ENCODE data around the gene NBEA. TPM values are rescaled to one million over a fixed set of nuclear protein-coding genes. Genes with fewer than 3 reads are reported as not detected.
"Not testable (repeated sequence)": the region's sequence is repeated elsewhere in the genome, so short reads cannot be mapped to it uniquely, and the experiment has no call there.

The NBEA gene
- total RNA-seq, 1 experiment from 2014 or later: 0.51 TPM

GRCh38 chr13:35388441-35389355 lies 446.6 kb downstream of the NBEA start:
- DNase-seq (ENCODE audit: low read depth): no peak
- in situ Hi-C loops (cut with HindIII; ENCODE audit: low pct_unique_long_range_greater_than_20kb, low sequenced_read_pairs): no loop called here

- in situ Hi-C loops (cut with HindIII; ENCODE audit: low pct_unique_long_range_greater_than_20kb, low sequenced_read_pairs): no loop called here
- DNase-seq (ENCODE audit: low read depth): no peak
These were observed 447.5 kb downstream of the NBEA start for GRCh38 chr13:35389535-35389934.

GRCh38 chr13:35392768-35393167 lies 450.7 kb downstream of the NBEA start:
- in situ Hi-C loops (cut with HindIII; ENCODE audit: low pct_unique_long_range_greater_than_20kb, low sequenced_read_pairs): no loop called here
- DNase-seq (ENCODE audit: low read depth): no peak

GRCh38 chr13:35393886-35394285 lies 451.8 kb downstream of the NBEA start:
- in situ Hi-C loops (cut with HindIII; ENCODE audit: low pct_unique_long_range_greater_than_20kb, low sequenced_read_pairs): no loop called here
- no peak for DNase-seq (ENCODE audit: low read depth)

- in situ Hi-C loops (cut with HindIII; ENCODE audit: low pct_unique_long_range_greater_than_20kb, low sequenced_read_pairs); DNase-seq (ENCODE audit: low read depth): not testable (repeated sequence)
These were observed 466.2 kb downstream of the NBEA start for GRCh38 chr13:35408285-35408684.

- in situ Hi-C loops (cut with HindIII; ENCODE audit: low pct_unique_long_range_greater_than_20kb, low sequenced_read_pairs): no loop called here
- no peak for DNase-seq (ENCODE audit: low read depth)
These were observed 469.1 kb downstream of the NBEA start for GRCh38 chr13:35411059-35411744.

- no peak for DNase-seq (ENCODE audit: low read depth)
- in situ Hi-C loops (cut with HindIII; ENCODE audit: low pct_unique_long_range_greater_than_20kb, low sequenced_read_pairs): no loop called here
These were observed 506.4 kb downstream of the NBEA start for GRCh38 chr13:35448465-35448864.

- in situ Hi-C loops (cut with HindIII; ENCODE audit: low pct_unique_long_range_greater_than_20kb, low sequenced_read_pairs): no loop called here
- DNase-seq (ENCODE audit: low read depth): no peak
These were observed 507.8 kb downstream of the NBEA start for GRCh38 chr13:35449821-35450220.

GRCh38 chr13:35455022-35455421 lies 513.0 kb downstream of the NBEA start:
- no peak for DNase-seq (ENCODE audit: low read depth)
- in situ Hi-C loops (cut with HindIII; ENCODE audit: low pct_unique_long_range_greater_than_20kb, low sequenced_read_pairs): no loop called here

- DNase-seq (ENCODE audit: low read depth): no peak
- in situ Hi-C loops (cut with HindIII; ENCODE audit: low pct_unique_long_range_greater_than_20kb, low sequenced_read_pairs): no loop called here
These were observed 515.2 kb downstream of the NBEA start for GRCh38 chr13:35457258-35457657.

GRCh38 chr13:35460061-35460460 lies 518.0 kb downstream of the NBEA start:
- in situ Hi-C loops (cut with HindIII; ENCODE audit: low pct_unique_long_range_greater_than_20kb, low sequenced_read_pairs): no loop called here
- DNase-seq (ENCODE audit: low read depth): no peak

- in situ Hi-C loops (cut with HindIII; ENCODE audit: low pct_unique_long_range_greater_than_20kb, low sequenced_read_pairs): no loop called here
These were observed 523.3 kb downstream of the NBEA start for GRCh38 chr13:35465371-35465770.

GRCh38 chr13:35468195-35468594 lies 526.1 kb downstream of the NBEA start:
- DNase-seq (ENCODE audit: low read depth): no peak
- in situ Hi-C loops (cut with HindIII; ENCODE audit: low pct_unique_long_range_greater_than_20kb, low sequenced_read_pairs): no loop called here

More at GRCh38 chr13:35465371-35465770, 523.3 kb downstream of the NBEA start:
- no peak for DNase-seq (ENCODE audit: low read depth)

- in situ Hi-C loops (cut with HindIII; ENCODE audit: low pct_unique_long_range_greater_than_20kb, low sequenced_read_pairs): no loop called here
- DNase-seq (ENCODE audit: low read depth): no peak
These were observed 527.9 kb downstream of the NBEA start for GRCh38 chr13:35469806-35470525.

GRCh38 chr13:35470671-35471661 lies 528.9 kb downstream of the NBEA start:
- in situ Hi-C loops (cut with HindIII; ENCODE audit: low pct_unique_long_range_greater_than_20kb, low sequenced_read_pairs): no loop called here
- DNase-seq (ENCODE audit: low read depth): no peak

GRCh38 chr13:35471706-35472322 lies 529.7 kb downstream of the NBEA start:
- in situ Hi-C loops (cut with HindIII; ENCODE audit: low pct_unique_long_range_greater_than_20kb, low sequenced_read_pairs): no loop called here
- no peak for DNase-seq (ENCODE audit: low read depth)

GRCh38 chr13:35472323-35472881 lies 530.3 kb downstream of the NBEA start:
- in situ Hi-C loops (cut with HindIII; ENCODE audit: low pct_unique_long_range_greater_than_20kb, low sequenced_read_pairs): no loop called here
- no peak for DNase-seq (ENCODE audit: low read depth)

Measured in Caki2 (cell line).